NOMO-1 (cell line): ENCODE results near the gene NRSN2.
"Not testable (repeated sequence)": the region's sequence is repeated elsewhere in the genome, so short reads cannot be mapped to it uniquely, and the experiment has no call there.

Experiments
- DNase-seq, 2 experiments: peaks; one replicate each; lab custom pipeline; 2025; ENCODE audit not compliant: unreplicated experiment in 2 of 2; lab: John Stamatoyannopoulos, UW

The NRSN2 gene

DNA sequence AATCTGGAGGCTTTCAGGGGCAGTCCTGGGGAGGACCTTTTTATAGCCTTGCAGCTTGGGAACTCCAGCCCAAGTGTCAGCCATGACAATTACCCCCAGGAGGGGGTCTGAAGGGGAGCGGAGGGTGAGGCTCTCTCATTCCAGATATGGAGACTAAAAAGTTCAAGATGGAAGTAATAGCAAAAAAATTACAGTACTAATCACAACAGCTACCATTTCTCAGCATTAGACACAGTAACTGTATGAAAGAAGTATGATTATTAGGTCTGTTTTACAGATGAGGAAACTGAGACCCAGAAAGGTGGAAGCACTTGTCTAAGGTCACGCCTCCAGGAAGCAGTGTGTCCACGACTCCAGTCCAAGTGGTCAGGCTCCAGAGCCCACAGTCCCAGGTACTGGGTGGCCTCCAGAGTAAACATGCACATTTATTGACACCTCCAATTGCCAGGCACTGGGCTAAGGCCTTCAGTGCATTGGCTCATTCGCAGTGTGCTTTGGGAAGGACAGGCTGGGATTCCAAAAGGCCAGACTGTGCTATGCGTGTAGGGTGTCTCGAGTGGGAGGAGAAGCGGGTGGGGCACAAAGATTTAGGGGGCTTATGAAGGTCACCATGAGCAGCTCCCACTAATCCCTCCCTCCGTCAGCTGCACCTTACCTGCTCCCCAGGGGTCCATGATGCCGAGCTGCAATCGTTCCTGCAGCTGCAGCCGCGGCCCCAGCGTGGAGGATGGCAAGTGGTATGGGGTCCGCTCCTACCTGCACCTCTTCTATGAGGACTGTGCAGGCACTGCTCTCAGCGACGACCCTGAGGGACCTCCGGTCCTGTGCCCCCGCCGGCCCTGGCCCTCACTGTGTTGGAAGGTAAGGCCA is 2.3 kb downstream of the NRSN2 start:
- DNase-seq: no peak

DNA sequence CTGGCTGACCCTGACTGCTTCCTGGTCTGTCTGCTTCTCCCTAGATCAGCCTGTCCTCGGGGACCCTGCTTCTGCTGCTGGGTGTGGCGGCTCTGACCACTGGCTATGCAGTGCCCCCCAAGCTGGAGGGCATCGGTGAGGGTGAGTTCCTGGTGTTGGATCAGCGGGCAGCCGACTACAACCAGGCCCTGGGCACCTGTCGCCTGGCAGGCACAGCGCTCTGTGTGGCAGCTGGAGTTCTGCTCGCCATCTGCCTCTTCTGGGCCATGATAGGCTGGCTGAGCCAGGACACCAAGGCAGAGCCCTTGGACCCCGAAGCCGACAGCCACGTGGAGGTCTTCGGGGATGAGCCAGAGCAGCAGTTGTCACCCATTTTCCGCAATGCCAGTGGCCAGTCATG is 6.3 kb downstream of the NRSN2 start:
- DNase-seq: no peak

DNA sequence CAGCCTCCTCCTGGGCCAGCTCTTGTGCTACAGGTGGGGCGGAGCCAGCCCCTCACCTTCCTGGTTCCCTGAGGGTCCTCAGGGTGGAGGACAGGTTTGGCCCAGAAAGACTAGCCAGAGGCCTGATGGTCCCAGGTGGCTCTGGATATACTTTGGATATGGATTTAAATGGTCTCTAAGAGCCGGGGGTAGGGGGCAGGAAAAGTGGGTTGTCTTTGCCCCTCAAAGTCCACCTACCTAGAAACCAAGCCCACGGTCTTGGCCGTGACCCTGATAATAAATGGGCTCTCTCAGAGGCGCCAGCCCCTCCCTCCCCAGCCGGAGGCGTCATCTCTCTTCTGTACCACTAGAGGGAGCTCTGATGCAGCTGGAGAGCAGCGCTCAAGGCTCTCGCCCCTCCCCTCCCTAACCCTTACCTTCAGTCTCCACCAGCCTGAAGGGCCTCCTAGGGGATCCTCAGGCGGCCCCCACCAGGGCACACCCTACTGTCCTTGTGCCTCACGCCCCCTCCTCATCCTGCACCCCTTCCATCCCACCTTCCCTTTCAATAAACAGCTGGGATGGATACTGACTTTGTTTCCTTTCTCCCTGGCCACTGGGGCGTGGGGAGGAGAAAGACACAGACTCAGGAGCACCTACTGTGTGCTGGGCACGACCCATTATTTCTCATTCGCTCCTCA is 7.5 kb downstream of the NRSN2 start:
- peak; percentile 50 to 67 for DNase-seq

DNA sequence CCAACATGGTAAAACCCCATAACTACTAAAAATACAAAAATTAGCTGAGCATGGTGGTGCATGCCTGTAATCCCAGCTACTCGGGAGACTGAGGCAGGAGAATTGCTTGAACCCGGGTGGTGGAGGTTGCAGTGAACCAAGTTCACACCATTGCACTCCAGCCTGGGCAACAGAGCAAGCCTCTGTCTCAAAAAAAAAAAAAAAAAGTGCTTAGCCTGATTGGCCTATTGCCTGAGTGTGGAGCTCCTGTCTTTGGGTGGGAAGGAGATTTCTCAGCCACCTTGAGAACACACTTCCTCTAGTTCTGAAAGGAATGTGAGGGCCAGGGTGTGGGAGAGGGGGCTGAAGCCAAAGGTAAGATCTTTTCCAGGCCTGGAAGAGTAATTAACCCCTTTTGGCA is 9.2 kb downstream of the NRSN2 start:
- DNase-seq: not testable (repeated sequence)

DNA sequence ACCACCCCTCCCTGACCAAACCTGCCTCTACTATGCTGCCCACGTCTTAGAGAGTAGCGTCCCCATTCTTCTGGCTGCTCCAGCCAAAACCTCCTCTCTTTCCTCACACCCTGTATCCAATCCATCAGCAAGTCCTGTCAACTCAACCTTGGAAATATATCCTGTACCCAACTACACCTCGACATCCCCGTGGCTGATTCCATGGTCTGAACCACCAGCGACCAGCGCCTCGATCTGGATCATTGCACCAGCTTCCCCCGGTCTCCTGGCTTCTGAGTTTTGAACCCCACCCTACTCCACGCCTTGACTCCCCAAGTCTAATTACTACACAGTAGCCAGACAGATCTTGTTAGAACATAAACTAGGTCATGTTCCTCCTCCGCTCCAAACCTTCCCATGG is 9.8 kb downstream of the NRSN2 start:
- DNase-seq: no peak

DNA sequence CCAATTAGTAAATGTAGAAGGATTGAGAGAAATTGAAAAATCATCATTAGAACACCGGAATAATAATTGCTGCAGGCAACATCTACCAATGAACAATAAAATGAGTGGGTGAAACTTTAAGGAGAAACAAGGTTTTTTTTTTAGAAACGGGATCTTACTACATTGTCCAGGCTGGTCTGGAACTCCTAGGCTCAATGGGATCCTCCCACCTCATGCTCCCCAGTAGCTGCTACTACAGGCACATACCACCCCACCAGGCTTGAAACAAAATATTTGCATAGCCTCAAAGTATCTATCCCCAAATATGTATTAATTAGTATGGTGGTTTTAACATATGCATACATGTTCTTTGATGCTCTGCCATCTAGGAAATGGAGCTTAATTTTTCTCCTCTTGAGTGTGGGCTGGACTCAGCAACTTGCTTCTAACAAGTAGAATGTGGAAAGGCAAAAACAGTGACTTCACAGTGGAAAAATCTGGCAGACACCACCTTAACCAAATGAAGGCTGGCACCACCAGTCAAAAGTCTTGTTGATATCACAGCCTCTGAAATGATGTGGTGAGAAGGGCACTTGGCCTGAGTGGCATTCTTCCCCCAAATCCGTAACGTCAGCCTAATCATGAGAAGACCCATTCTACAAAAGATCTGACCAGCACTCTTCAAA is 12.1 kb downstream of the NRSN2 start:
- DNase-seq: no peak

DNA sequence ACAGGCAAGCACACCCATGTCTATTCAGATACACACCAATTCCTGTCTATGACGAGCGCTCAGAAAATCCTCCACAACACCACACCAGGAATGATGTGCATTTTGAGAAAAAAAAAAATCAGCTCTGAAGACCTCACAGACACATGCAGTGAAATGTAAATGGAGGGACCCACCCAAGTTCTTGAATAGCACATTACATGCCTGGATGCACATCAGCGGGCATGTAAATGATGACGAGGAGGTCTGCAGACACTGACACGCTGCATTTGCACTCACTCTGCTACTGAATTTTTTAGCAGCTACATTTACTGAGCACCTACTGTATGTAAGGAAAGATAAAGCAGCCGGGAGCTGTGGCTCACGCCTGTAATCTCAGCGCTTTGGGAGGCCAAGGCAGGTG is 14.7 kb downstream of the NRSN2 start:
- no peak for DNase-seq

DNA sequence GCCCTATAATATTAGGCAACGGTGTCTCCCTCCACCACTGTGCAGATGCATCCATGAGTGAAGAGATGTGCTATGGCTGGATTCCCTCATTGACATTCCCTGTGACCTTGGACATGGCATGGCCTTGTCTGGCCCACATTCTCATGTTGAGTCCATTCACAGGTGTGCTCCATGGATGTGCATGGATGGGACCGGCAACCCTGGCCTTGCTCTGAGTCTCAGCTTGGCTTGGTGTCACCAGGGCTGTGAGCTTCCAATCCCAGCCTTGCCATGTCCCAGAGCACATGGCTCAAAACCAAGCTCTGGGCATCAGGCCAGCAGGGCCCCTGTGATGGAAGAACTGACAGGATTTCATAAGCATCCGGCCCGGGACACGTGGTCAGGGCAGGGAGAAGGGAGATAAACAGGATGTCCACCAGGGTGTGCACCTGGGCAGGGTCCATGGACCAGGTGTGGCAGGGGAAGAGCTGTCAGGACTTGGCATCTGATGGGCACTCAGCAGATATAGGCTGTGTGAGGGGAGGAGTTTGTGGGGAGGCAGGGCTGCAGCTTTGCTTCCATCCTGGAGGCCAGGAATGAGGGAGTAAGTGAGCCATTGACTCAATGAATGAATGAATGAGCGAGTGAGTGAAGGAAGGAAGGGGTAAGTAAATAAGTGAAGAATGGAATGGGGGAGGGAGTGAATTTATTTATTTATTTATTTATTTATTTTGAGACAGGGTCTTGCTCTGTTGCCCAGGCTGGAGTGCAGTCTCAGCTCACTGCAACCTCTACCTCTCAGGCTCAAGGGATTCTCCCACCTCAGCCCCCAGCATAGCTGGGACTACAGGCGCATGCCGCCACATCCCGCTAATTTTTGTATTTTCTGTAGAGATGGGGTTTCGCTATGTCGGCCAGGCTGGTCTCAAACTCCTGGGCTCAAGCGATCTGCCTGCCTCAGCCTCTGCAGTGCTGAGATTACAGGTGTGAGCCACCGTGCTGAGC is 15.7 kb downstream of the NRSN2 start:
- peak; percentile 51 to 73 for DNase-seq

DNA sequence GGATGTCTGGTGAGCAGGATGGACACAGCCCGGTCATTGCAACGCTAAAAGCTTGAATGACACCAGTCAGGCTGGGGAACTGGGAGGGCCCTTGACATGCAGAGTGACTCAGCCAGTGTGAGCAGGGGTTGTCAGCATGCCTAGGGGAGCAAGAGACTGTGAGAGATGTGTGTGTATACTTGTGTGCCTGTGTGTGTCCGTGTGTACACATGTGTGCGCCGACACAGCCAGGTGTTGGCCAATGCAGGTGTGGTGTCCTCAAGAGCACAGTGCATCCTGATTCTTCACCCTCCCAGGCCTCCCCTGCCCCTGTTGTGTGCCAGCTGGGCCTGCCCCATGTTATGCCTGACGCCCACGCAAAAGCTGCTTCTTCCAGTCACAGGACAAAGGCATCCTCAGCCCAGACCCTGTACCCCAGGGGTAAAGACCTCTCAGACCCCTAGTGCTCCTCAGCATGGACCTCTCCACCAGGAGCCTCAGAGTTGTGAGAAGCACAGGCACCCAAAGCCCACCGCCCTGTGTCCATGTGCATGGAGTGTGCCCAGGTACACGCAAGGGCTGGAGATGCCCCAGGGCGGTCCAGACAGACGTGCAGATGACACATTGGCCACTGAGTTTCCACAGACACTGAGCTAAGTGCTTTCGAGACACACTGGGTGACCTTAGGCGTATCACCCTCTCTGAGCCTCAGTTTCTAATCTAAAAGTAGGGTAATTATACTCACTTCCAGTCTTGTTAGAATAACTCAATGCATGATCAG is 16.6 kb downstream of the NRSN2 start:
- no peak for DNase-seq

DNA sequence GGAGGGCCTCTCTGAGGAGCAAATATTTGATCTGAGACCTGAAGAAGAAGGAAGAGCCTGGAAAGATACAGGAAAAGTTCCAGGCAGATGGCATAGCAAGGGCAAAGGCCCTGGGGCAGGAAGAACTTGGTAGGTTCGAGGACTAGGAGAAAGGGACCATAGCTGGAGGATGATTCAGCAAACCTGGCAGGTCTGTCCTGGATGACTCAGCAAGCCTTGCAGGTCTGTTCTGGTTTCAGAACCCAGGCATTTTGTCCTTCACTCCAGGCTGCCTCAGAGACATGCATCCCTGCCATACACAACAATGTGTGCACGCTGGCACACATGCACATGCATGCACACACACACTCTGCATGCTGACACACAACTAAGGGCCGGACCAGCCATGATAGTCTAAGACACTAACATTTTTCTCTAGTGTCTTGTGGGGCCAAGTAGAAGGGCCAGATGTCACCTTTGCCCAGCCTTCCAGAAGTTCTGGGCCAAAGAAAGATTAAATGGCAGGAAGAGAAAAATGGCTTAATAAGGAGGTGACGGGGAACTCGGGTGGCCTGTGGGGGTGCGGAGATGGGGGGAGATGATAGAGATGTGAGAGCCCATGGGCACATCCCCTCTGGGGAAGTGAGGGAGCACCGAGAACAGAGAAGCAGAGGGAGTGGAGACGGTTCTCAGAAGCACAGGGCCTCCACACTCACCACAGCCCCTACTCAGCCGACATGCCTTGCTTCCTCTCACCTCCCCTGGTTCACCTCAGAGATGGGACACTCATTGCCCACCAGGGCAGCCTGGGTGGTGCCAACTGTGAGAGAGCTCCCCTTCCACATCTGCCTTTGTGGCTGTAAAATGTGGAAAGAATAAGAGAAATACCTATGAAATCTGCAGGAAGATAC is 18.2 kb downstream of the NRSN2 start:
- DNase-seq: no peak

DNA sequence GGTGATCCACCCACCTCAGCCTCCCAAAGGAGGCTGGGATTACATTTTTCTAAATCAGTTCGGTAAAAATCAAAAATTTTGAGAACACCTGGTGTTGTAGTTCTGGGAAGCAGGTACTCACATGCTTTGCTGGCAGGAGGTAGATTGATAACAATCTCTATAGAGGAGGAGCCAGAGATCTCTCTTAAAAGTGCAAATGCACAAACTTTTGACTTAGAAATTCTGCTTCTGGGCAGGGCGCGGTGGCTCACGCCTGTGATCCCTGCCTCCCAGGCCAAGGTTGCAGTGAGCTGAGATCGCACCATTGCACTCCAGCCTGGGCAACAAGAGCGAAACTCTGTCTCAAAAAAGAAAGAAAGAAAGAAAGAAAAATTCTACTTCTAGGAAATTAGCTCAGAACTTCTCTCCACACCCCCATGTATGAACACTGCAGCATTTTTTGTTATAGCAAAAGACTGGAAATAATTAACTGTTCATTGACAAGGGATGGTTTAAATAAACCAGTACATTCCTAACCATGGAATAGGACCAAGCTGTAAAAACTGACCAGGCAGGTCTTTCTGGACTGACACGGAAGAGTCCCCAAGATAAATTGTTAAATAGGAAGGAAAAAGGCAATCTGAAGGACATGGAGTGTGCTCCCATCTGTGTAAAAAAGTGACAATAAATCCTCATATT is 19.3 kb downstream of the NRSN2 start:
- no peak for DNase-seq

DNA sequence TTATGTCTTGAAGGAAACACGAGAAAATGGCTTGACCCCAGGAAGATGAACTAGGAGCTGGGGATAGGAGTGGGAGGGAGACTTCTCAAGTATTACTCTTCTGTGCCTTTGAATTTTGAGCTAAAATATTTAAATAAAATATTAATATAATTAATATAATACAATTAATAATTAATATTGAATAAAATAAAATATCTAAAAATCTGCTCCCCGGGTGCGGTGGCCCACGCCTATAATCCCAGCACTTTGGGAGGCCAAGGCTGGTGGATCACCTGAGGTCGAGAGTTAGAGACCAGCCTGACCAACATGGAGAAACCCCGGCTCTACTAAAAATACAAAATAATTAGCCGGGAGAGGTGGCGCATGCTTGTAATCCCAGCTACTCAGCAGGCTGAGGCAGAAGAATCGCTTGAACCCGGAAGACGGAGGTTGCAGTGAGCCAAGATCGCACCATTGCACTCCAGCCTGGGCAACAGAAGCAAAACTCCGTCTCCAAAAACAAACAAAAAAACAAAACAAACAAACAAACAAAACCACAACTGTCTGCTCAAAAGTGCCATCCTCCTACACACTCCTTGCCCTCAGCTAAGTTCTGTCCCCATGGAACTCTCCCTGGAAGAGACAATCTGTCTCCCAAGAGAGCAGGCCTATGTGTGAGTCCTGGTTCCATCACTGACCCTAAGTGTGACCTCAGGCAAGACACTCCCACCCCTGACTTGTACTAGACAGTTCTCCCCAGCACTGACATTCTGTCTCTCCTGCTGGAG is 20.0 kb downstream of the NRSN2 start:
- DNase-seq: no peak

DNA sequence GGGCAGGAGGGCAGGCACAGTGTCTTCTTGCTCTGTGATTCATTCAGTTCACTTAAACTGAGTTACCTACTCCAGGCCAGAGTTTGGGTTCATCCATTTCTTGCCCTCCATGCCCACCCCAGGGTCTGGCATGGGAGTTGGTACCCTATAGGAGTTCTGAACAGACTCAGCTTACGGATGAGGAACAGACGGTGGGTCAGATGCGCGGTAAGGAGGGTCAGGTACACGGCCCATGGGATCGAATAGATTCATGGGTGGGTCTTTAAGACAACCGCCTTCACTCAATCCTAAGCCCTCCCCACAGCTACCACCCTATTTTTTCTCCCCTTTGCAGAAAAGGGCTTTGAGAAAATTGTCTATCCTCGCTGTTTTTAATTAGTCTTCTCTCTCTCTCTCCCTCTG is 20.6 kb downstream of the NRSN2 start:
- DNase-seq: no peak

DNA sequence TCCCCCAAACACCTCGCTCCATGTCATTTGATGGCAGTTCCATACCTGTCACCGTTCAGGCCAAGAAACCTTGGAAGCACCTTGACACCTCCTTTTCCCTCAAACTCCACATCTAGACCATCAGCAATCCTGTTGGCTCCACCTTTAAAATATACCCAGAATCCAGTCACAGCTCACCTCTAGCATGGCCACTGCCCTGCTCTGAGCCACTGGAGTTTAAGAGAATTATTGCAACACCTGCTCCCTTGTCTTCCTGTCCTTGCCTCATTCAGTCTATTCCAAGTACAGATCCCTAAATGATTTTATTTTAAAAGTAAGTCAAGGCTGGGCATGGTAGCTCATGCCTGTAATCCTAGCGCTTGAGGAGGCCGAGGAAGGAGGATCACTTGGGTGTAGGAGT is 22.0 kb downstream of the NRSN2 start:
- no peak for DNase-seq

DNA sequence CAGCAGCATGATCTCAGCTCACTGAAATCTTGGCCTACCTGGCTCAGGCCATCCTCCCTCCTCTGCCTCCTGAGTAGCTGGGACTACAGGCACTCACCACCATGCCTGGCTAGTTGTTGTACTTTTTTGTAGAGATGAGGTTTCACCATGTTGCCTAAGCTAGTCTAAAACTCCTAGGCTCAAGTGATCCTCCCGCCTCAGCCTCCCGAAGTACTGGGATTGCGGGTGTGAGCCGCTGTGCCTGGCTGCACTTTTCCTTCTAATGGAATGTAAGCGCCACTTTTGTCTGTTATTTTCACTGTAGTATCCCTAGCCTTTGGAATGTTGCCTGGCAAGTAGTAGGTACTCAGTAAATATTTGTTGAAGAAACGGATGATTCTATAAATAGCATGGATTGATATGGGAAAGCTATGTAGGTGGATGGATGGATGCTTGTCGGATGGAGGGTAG is 23.3 kb downstream of the NRSN2 start:
- DNase-seq: no peak

DNA sequence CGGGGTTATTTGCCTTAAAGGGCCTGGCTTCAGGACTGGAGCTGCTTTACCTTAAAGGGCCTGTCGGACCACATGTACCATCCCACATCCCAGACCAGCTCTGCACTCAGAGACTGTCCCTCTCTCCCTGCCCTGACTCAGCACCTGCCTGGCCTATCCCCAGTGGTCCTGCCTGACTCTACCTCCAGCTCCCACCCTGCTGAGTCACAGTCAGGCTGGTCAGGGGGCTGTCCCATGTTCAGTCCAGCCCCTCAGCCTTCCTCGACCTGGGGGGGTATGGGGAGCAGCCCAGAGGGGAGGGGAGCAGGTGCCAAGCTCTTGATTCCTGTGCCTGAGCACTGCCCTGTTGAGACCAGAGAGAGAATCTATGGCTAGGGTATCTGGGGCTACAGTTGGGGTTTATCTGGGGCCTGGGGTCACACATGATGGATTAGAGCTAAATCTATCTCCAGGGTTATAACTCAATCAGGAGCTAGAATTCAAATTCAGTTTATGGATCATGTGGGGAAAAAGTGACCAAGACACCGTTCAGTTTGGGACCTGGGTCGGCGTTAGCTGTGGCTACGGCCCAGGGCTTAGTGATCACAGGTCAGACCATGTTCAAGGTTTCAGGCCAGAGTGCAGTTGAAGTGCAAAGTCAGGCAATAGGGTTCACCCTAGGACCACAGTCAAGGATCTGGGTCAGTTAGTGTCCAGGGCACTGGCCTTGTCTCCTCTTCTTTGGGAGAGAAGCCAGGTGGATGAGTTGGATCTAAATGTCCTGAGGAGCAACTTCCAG is 24.3 kb downstream of the NRSN2 start:
- no peak for DNase-seq
